NOMO-1 treated with dmso at 0.1 percent for 144 hours (cell line): ENCODE results near the gene RAB40B.
"Not testable (repeated sequence)": the region's sequence is repeated elsewhere in the genome, so short reads cannot be mapped to it uniquely, and the experiment has no call there.

Experiments used
- DNase-seq: peaks from one replicate; lab custom pipeline; 2025; ENCODE audit not compliant: unreplicated experiment; lab: John Stamatoyannopoulos, UW

RAB40B gene

GRCh38 chr17:82698065-82698973 lies at the start of gene RAB40B:
Gene RAB40B, minus strand, starts transcription at chr17:82698698. Its CDS starts 102 bp downstream, at chr17:82698596.
- DNase-seq, result peak; percentile 97

- DNase-seq, result no peak
These were observed 47.0 kb upstream of the RAB40B start for GRCh38 chr17:82745524-82745923.

GRCh38 chr17:82744736-82745135 lies 46.2 kb upstream of the RAB40B start:
- DNase-seq, result not testable (repeated sequence)

GRCh38 chr17:82743344-82744219 lies 45.1 kb upstream of the RAB40B start:
- DNase-seq, result no peak

- DNase-seq, result no peak
These were observed 42.6 kb upstream of the RAB40B start for GRCh38 chr17:82740906-82741759.

GRCh38 chr17:82737967-82738877 lies 39.7 kb upstream of the RAB40B start:
- no peak for DNase-seq

- no peak for DNase-seq
These were observed 38.1 kb upstream of the RAB40B start for GRCh38 chr17:82736511-82737185.

- peak; percentile 29 for DNase-seq
These were observed 36.7 kb upstream of the RAB40B start, which contains the start of gene FN3K for GRCh38 chr17:82734987-82735866. Gene FN3K, plus strand, starts transcription at chr17:82735615. Its CDS starts 22 bp downstream, at chr17:82735637.

- DNase-seq, result no peak
These were observed 33.7 kb upstream of the RAB40B start for GRCh38 chr17:82732118-82732743.

- DNase-seq, result no peak
These were observed 31.2 kb upstream of the RAB40B start for GRCh38 chr17:82729479-82730260.

- DNase-seq, result no peak
These were observed 27.9 kb upstream of the RAB40B start for GRCh38 chr17:82726427-82726826.

GRCh38 chr17:82723169-82723807 lies 24.8 kb upstream of the RAB40B start:
- DNase-seq, result no peak

- no peak for DNase-seq
These were observed 24.0 kb upstream of the RAB40B start for GRCh38 chr17:82722341-82723013.

- DNase-seq, result no peak
These were observed 21.7 kb upstream of the RAB40B start for GRCh38 chr17:82720204-82720603.

GRCh38 chr17:82718986-82719685 lies 20.6 kb upstream of the RAB40B start:
- DNase-seq, result no peak
